ENCODE data around the gene LSM11. TPM values are rescaled to one million over a fixed set of nuclear protein-coding genes. Genes with fewer than 3 reads are reported as not detected.
"Not testable (repeated sequence)": the region's sequence is repeated elsewhere in the genome, so short reads cannot be mapped to it uniquely, and the experiment has no call there.

The LSM11 gene
- 1 to 10 TPM; 4.5 to 7.9 TPM for total RNA-seq

- Mint-ChIP-seq H3K9me3 (no peaks in the 10 kb centered on the region), H3K4me3 (peak within 1 kb of the TSS; percentile 88), H3K27ac (peak within 1 kb of the TSS; percentile 53 to 58), H3K36me3 (no peaks in the 10 kb centered on the region), H3K4me1 (ENCODE audit: low read depth in 2 of 2) (peaks cover 23 to 30% of the 10 kb centered on the region in 2 donors), H3K27me3 (no peaks in the 10 kb centered on the region)
- DNase-seq (ENCODE audit: low spot score) (peak; percentile 91), ATAC-seq (peak; percentile 98)
These were observed at the start of gene LSM11 for GRCh38 chr5:157743163-157744050. Gene LSM11 (plus strand): TSS chr5:157743712. CDS start chr5:157743751, 39 bp downstream.

- H3K27ac Mint-ChIP-seq; ATAC-seq; DNase-seq (ENCODE audit: low spot score); H3K9me3 Mint-ChIP-seq; H3K4me3 Mint-ChIP-seq; H3K4me1 Mint-ChIP-seq (ENCODE audit: low read depth in 2 of 2): not testable (repeated sequence)
- H3K36me3 Mint-ChIP-seq, result peaks cover 12% of the 10 kb centered on the region
- peaks cover 15 to 17% of the 10 kb centered on the region in 2 donors for H3K27me3 Mint-ChIP-seq
These were observed 49.7 kb upstream of the LSM11 start for GRCh38 chr5:157693816-157694215.

- ATAC-seq; H3K9me3 Mint-ChIP-seq; DNase-seq (ENCODE audit: low spot score); H3K27ac Mint-ChIP-seq; H3K4me1 Mint-ChIP-seq (ENCODE audit: low read depth in 2 of 2); H3K4me3 Mint-ChIP-seq: not testable (repeated sequence)
- H3K27me3 Mint-ChIP-seq, result peaks cover 15 to 17% of the 10 kb centered on the region in 2 donors
- H3K36me3 Mint-ChIP-seq, result peaks cover 12% of the 10 kb centered on the region
These were observed 47.4 kb upstream of the LSM11 start for GRCh38 chr5:157696154-157696553.

DNA sequence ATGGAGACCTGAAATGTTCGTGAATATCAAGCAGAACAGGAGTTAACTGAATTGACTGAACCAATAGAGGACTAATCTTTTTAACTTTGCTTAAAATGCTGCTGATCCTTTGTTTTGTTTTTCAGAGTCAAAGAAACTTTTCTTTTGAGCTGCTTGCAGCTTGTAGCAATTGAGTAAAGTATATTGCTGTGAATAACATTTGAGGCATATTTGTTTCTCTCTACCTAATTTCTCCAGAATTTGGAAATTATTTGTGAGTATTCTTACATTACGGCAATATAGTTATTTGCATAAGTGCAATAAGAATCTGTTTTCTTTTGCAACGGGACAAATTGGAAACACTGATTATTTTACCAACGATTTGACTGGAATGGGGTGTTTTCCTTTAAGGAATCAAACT lies 44.8 kb upstream of the LSM11 start:
- not testable (repeated sequence) for H3K4me1 Mint-ChIP-seq (ENCODE audit: low read depth in 2 of 2); H3K4me3 Mint-ChIP-seq; H3K9me3 Mint-ChIP-seq; ATAC-seq; DNase-seq (ENCODE audit: low spot score); H3K27ac Mint-ChIP-seq
- peaks cover 12% of the 10 kb centered on the region for H3K36me3 Mint-ChIP-seq
- H3K27me3 Mint-ChIP-seq, result peaks cover 8 to 10% of the 10 kb centered on the region in 2 donors

- peaks cover 0 to 9% of the 10 kb centered on the region in 2 donors for H3K27me3 Mint-ChIP-seq
- H3K27ac Mint-ChIP-seq, result no peak overlapping the region
- no peaks in the 10 kb centered on the region for H3K9me3 Mint-ChIP-seq
- no peak overlapping the region for H3K4me3 Mint-ChIP-seq
- no peak for DNase-seq (ENCODE audit: low spot score)
- H3K36me3 Mint-ChIP-seq, result peaks cover 1% of the 10 kb centered on the region
- no peaks in the 10 kb centered on the region for H3K4me1 Mint-ChIP-seq (ENCODE audit: low read depth in 2 of 2)
- ATAC-seq, result no peak
These were observed 39.8 kb upstream of the LSM11 start for GRCh38 chr5:157703736-157704135.

DNA sequence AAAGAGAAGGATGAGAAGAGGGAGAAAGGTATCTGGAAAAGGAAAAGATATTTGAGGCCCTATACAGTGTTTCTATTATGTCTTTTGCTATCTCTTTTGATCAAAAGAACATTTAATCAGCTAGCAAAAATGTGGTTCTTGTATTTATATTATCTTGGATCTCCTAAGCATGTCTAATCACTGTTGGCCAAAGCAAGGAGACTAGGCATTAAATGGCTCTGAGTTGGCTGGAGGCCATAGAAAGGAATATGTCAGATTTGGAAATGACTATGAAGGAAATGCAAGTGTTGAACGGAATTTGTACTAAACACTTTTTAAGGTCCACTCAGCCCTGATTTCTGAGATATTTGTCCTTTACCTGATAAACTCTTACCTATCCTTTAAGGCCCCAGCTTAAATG lies 34.6 kb upstream of the LSM11 start:
- Mint-ChIP-seq H3K27me3 (peaks cover 0 to 5% of the 10 kb centered on the region in 2 donors), H3K4me1 (ENCODE audit: low read depth in 2 of 2) (peaks cover 7 to 23% of the 10 kb centered on the region in 2 donors), H3K4me3 (no peak overlapping the region), H3K27ac (no peak overlapping the region), H3K36me3 (no peaks in the 10 kb centered on the region), H3K9me3 (no peaks in the 10 kb centered on the region)
- ATAC-seq, result no peak
- DNase-seq (ENCODE audit: low spot score), result no peak

DNA sequence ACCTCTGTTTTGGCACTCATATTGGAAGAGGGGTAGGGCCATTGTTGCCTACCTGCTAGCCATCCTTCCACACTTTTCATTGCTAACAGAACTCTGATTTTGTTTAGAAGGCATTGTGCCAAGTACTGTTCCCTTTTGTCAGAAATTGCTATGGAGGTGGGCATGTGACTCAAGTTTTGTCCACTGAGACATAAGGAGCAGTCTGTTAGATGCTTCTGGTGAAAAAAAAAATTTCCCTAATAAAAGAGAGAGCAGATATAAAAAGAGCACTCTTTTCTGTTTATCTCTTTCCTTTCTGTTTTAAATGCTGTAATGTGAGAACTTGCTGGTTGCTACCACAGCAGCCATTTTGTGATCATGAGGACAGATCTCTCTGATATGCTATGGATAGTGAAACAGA lies 34.2 kb upstream of the LSM11 start:
- H3K27ac Mint-ChIP-seq, result no peak overlapping the region
- DNase-seq (ENCODE audit: low spot score), result no peak
- H3K36me3 Mint-ChIP-seq, result no peaks in the 10 kb centered on the region
- H3K4me3 Mint-ChIP-seq, result no peak overlapping the region
- peaks cover 0 to 5% of the 10 kb centered on the region in 2 donors for H3K27me3 Mint-ChIP-seq
- no peaks in the 10 kb centered on the region for H3K9me3 Mint-ChIP-seq
- peaks cover 12 to 27% of the 10 kb centered on the region in 2 donors for H3K4me1 Mint-ChIP-seq (ENCODE audit: low read depth in 2 of 2)
- no peak for ATAC-seq

- peaks cover 0 to 2% of the 10 kb centered on the region in 2 donors for H3K27me3 Mint-ChIP-seq
These were observed 33.1 kb upstream of the LSM11 start for GRCh38 chr5:157710431-157710830.

GRCh38 chr5:157710882-157711281 lies 32.6 kb upstream of the LSM11 start:
- ATAC-seq, result peak; percentile 67 to 79
- H3K4me1 Mint-ChIP-seq (ENCODE audit: low read depth in 2 of 2), result peaks cover 17 to 35% of the 10 kb centered on the region in 2 donors
- H3K36me3 Mint-ChIP-seq, result no peaks in the 10 kb centered on the region
- peak overlapping the region in 1 of 2 donors; percentile 30 for H3K27ac Mint-ChIP-seq
- no peaks in the 10 kb centered on the region for H3K9me3 Mint-ChIP-seq
- peaks cover 0 to 2% of the 10 kb centered on the region in 2 donors for H3K27me3 Mint-ChIP-seq
- DNase-seq (ENCODE audit: low spot score), result no peak
- peak overlapping the region; percentile 53 for H3K4me3 Mint-ChIP-seq

More at GRCh38 chr5:157710431-157710830, 33.1 kb upstream of the LSM11 start:
- Mint-ChIP-seq H3K27ac (peak overlapping the region in 1 of 2 donors; percentile 30), H3K9me3 (no peaks in the 10 kb centered on the region), H3K4me1 (ENCODE audit: low read depth in 2 of 2) (peaks cover 17 to 35% of the 10 kb centered on the region in 2 donors), H3K36me3 (no peaks in the 10 kb centered on the region), H3K4me3 (peak overlapping the region; percentile 53)
- no peak for DNase-seq (ENCODE audit: low spot score)
- peak in 1 of 2 donors; percentile 59 for ATAC-seq

DNA sequence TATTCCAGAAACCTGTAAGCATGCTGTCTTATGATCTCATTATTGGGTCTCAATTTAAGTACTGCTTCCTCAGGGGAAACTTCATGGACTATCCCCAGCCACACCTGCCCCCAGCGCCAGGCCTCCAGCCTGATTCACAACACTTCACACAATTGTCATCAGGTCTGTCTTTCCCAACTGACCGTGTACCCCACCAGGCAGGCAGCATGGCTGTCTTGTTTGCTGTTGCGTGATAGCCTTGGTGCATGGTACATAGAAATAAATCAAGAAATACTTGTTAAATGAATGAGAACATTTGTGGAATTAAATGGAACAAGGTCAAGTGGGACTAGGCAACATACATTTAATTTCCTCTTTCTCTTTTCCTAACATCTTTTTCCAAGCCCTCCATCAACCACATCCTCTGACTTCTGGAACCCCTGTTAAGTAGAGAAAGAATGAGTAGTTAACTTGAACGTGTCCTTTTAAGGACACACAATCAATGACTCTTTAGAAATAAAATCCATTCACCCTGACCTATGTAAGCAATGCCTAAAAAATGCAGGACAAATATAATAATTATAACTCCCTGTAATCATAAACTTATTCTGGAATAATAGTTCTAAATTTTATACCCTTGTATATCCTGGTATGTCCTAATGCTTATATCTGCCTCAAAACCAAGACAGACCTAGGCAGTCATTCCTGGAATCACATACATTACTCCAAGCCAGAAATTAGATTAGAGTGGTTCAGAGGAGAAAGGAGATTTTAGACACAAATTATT lies 29.5 kb upstream of the LSM11 start:
- Mint-ChIP-seq H3K9me3 (no peaks in the 10 kb centered on the region), H3K27me3 (no peaks in the 10 kb centered on the region), H3K4me3 (peak overlapping the region; percentile 28), H3K27ac (peak overlapping the region; percentile 66 to 68), H3K36me3 (no peaks in the 10 kb centered on the region), H3K4me1 (ENCODE audit: low read depth in 2 of 2) (peaks cover 29 to 55% of the 10 kb centered on the region in 2 donors)
- ATAC-seq (no peak), DNase-seq (ENCODE audit: low spot score) (no peak)

DNA sequence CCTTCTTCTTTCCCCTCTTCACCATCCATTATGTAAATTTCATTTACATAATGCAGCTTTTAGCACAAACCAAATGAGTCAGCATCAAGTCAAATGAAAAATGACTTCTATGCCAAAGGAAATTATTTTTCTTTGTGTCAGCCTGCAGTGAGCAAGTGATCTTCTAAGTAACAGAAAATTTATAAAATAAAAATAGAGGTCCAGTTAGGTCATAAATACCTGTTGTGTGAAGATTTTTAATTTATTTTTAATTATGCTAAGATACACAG lies 29.0 kb upstream of the LSM11 start:
- no peaks in the 10 kb centered on the region for H3K9me3 Mint-ChIP-seq
- peak overlapping the region; percentile 66 to 68 for H3K27ac Mint-ChIP-seq
- no peaks in the 10 kb centered on the region for H3K36me3 Mint-ChIP-seq
- peaks cover 29 to 55% of the 10 kb centered on the region in 2 donors for H3K4me1 Mint-ChIP-seq (ENCODE audit: low read depth in 2 of 2)
- no peaks in the 10 kb centered on the region for H3K27me3 Mint-ChIP-seq
- ATAC-seq (no peak), DNase-seq (ENCODE audit: low spot score) (no peak)
- H3K4me3 Mint-ChIP-seq, result peak overlapping the region; percentile 28

- ATAC-seq (peak; percentile 77 to 78), DNase-seq (ENCODE audit: low spot score) (no peak)
- H3K36me3 Mint-ChIP-seq, result no peaks in the 10 kb centered on the region
- peaks cover 26 to 36% of the 10 kb centered on the region in 2 donors for H3K4me1 Mint-ChIP-seq (ENCODE audit: low read depth in 2 of 2)
- peak overlapping the region; percentile 51 for H3K4me3 Mint-ChIP-seq
- H3K27ac Mint-ChIP-seq, result peak overlapping the region; percentile 69 to 85
- peaks cover 0 to under 1% of the 10 kb centered on the region in 2 donors for H3K27me3 Mint-ChIP-seq
- H3K9me3 Mint-ChIP-seq, result no peaks in the 10 kb centered on the region
These were observed 25.0 kb upstream of the LSM11 start for GRCh38 chr5:157718519-157718918.

GRCh38 chr5:157719245-157719644 lies 24.3 kb upstream of the LSM11 start:
- Mint-ChIP-seq H3K9me3 (no peaks in the 10 kb centered on the region), H3K27me3 (peaks cover 0 to 6% of the 10 kb centered on the region in 2 donors), H3K4me3 (no peak overlapping the region), H3K27ac (no peak overlapping the region), H3K36me3 (no peaks in the 10 kb centered on the region), H3K4me1 (ENCODE audit: low read depth in 2 of 2) (peaks cover 21 to 28% of the 10 kb centered on the region in 2 donors)
- ATAC-seq (no peak), DNase-seq (ENCODE audit: low spot score) (no peak)

GRCh38 chr5:157721159-157721558 lies 22.4 kb upstream of the LSM11 start:
- no peak for DNase-seq (ENCODE audit: low spot score)
- no peak for ATAC-seq
- Mint-ChIP-seq H3K27ac (no peak overlapping the region), H3K27me3 (peaks cover 0 to 9% of the 10 kb centered on the region in 2 donors), H3K36me3 (no peaks in the 10 kb centered on the region), H3K9me3 (no peaks in the 10 kb centered on the region), H3K4me1 (ENCODE audit: low read depth in 2 of 2) (peaks cover 15 to 20% of the 10 kb centered on the region in 2 donors), H3K4me3 (no peak overlapping the region)

Data from natural killer cell treated with Interleukin-12 subunit alpha and Interleukin-12 subunit beta and Interleukin-15 and Interleukin-18, amount 100 ng/mL, for 72 hours (primary cell).